Osteoblast (primary cell): ENCODE measurements around the gene LIPT2. TPM values are rescaled to one million over a fixed set of nuclear protein-coding genes. Genes with fewer than 3 reads are reported as not detected.

ENCODE experiments used
- DNase-seq: peaks from one replicate; pipeline ENCODE4 v3.0.0; 2011; ENCODE audit warnings: low spot score, mixed read lengths; ENCODE audit not compliant: insufficient read length; ENCODE audit errors: missing footprints
- H2AFZ ChIP-seq: 2 replicates; pipeline ENCODE4 v1.6.0; 2011; ENCODE audit warnings: mild to moderate bottlenecking, low read length
- H3K27ac ChIP-seq: 2 replicates; pipeline ENCODE4 v1.5.1; 2011; ENCODE audit warnings: mild to moderate bottlenecking, low read depth, low read length, moderate library complexity
- H3K27me3 ChIP-seq: 2 replicates; pipeline ENCODE4 v1.6.0; 2012; ENCODE audit warnings: mild to moderate bottlenecking, control low read depth, inconsistent platforms, low read length, moderate library complexity; ENCODE audit not compliant: insufficient read depth
- H3K36me3 ChIP-seq: 2 replicates; pipeline ENCODE4 v1.5.1; 2011; ENCODE audit warnings: mild to moderate bottlenecking, low read length, control low read depth, moderate library complexity; ENCODE audit not compliant: insufficient read depth
- H3K4me1 ChIP-seq: 2 replicates; pipeline ENCODE4 v1.5.1; 2011; ENCODE audit warnings: mild to moderate bottlenecking, low read length, control low read depth, moderate library complexity; ENCODE audit not compliant: insufficient read depth
- H3K4me2 ChIP-seq: 2 replicates; pipeline ENCODE4 v1.6.0; 2011; ENCODE audit warnings: mild to moderate bottlenecking, low read length; ENCODE audit not compliant: insufficient read depth
- H3K4me3 ChIP-seq: fragments of 200-600 bp; sonication (generic); 3 replicates; pipeline ENCODE4 v1.5.1; 2012; ENCODE audit warnings: mild to moderate bottlenecking, low read length, inconsistent platforms; ENCODE audit not compliant: insufficient read depth
- H3K79me2 ChIP-seq: 2 replicates; pipeline ENCODE4 v1.6.0; 2012; ENCODE audit warnings: mild to moderate bottlenecking, low read length, control low read depth, inconsistent platforms; ENCODE audit not compliant: insufficient read depth
- H3K9me3 ChIP-seq: 2 replicates; pipeline ENCODE4 v1.5.1; 2011; ENCODE audit warnings: low read depth, low read length, control low read depth
- H4K20me1 ChIP-seq: 2 replicates; pipeline ENCODE4 v1.6.0; 2012; ENCODE audit warnings: mild to moderate bottlenecking, low read length, control low read depth; ENCODE audit not compliant: insufficient read depth
- CTCF ChIP-seq: IDR thresholded peaks from 2 replicates; pipeline ENCODE4 v1.5.1; 2011; ENCODE audit warnings: mild to moderate bottlenecking, low read depth, low read length, moderate library complexity; ENCODE audit errors: extremely low read depth
- total RNA-seq: library from RNA; depleted of rRNA; stranded (reverse); fragments of >200 nt; gene quantifications from 2 replicates; pipeline ENCODE4 v1.2.3, GENCODE V29; 2012

The LIPT2 gene
- total RNA-seq, 1 donor: 5.1 TPM

DNA sequence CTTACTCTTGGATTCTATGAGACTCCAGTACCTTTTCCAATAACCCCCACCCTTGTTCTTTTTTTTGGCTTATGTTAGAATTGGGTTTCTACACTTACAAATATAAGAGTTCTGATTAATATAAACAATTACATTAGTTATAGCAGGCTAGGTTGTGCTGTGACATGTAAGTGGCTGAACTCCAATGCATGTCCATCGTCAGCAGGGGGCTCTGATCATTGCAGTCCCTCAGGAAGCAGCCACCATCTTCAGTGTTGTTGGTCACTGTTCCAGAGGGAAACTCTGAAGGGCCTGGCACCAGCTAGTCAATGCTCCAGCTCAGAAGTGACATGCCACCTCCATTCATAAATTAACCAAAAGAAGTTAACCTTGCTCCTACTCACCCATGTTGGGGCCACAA lies 5.6 kb downstream of the LIPT2 start:
- peak; percentile 20 for TF ChIP-seq CTCF
- Histone ChIP-seq H4K20me1 (no peaks in the 10 kb centered on the region), H2AFZ (no peak overlapping the region), H3K4me3 (no peak overlapping the region), H3K4me2 (no peak overlapping the region), H3K27me3 (no peaks in the 10 kb centered on the region), H3K9me3 (no peaks in the 10 kb centered on the region), H3K79me2 (no peaks in the 10 kb centered on the region), H3K4me1 (no peaks in the 10 kb centered on the region), H3K36me3 (no peaks in the 10 kb centered on the region), H3K27ac (no peak overlapping the region)
- DNase-seq: no peak

- Histone ChIP-seq H3K36me3 (no peaks in the 10 kb centered on the region), H3K4me3 (no peak overlapping the region), H3K4me2 (no peak overlapping the region), H3K4me1 (no peaks in the 10 kb centered on the region), H3K9me3 (no peaks in the 10 kb centered on the region), H3K79me2 (no peaks in the 10 kb centered on the region), H2AFZ (no peak overlapping the region), H3K27ac (no peak overlapping the region), H4K20me1 (no peaks in the 10 kb centered on the region), H3K27me3 (no peaks in the 10 kb centered on the region)
- no peak for TF ChIP-seq CTCF
- DNase-seq: no peak
Observed at GRCh38 chr11:74485868-74486267, 7.7 kb downstream of the LIPT2 start.

GRCh38 chr11:74480688-74481417 lies 12.7 kb downstream of the LIPT2 start:
- Histone ChIP-seq H3K27ac (no peak overlapping the region), H3K27me3 (peaks cover 10% of the 10 kb centered on the region), H3K4me3 (no peak overlapping the region), H3K4me1 (no peaks in the 10 kb centered on the region), H2AFZ (no peak overlapping the region), H3K79me2 (no peaks in the 10 kb centered on the region), H3K36me3 (no peaks in the 10 kb centered on the region), H3K9me3 (no peaks in the 10 kb centered on the region), H3K4me2 (no peak overlapping the region), H4K20me1 (no peaks in the 10 kb centered on the region)
- no peak for DNase-seq
- no peak for TF ChIP-seq CTCF

DNA sequence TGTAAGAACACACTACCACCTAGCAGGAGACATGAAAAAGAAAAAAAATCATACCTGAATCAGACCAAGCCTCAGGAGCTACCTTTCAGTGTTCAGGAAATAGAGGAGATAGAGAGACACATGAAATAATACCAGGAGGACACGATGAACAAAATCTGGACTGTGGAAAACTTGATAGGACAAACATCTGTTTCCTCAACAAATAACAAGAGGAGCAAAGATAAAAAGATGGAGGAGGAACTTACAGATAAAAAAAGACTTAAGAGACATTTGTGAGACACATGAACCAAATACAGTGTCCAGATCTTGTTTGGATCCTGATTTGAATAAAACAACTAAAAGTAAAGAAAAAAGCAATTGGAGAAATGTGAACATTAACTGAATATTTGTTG lies 13.8 kb downstream of the LIPT2 start:
- no peak overlapping the region for H3K4me3 ChIP-seq
- H3K4me2 ChIP-seq: no peak overlapping the region

More for the DNA sequence above, 13.8 kb downstream of the LIPT2 start:
- Histone ChIP-seq H3K79me2 (no peaks in the 10 kb centered on the region), H3K9me3 (no peaks in the 10 kb centered on the region), H3K4me1 (no peaks in the 10 kb centered on the region), H3K27me3 (peaks cover 10% of the 10 kb centered on the region), H3K27ac (no peak overlapping the region), H2AFZ (no peak overlapping the region), H4K20me1 (no peaks in the 10 kb centered on the region), H3K36me3 (no peaks in the 10 kb centered on the region)
- DNase-seq: no peak
- no peak for TF ChIP-seq CTCF
